Endodermal cell (in vitro differentiated cells): ENCODE results near the gene CLIP4. TPM values are rescaled to one million over a fixed set of nuclear protein-coding genes. Genes with fewer than 3 reads are reported as not detected.

ENCODE experiments used
- DNase-seq: peaks from one replicate; pipeline ENCODE4 v3.0.0-alpha.2; 2017
- H3K27ac ChIP-seq: 2 replicates; pipeline ENCODE4 v1.5.1; 2013; ENCODE audit warnings: mild to moderate bottlenecking, low read depth, low read length, moderate library complexity
- H3K27me3 ChIP-seq: 2 replicates; pipeline ENCODE4 v1.6.1; 2013; ENCODE audit warnings: mild to moderate bottlenecking, low read length, moderate library complexity; ENCODE audit not compliant: insufficient read depth, control insufficient read depth, poor library complexity, severe bottlenecking
- H3K36me3 ChIP-seq: 2 replicates; pipeline ENCODE4 v1.7.0; 2013; ENCODE audit warnings: mild to moderate bottlenecking, low read length, moderate library complexity; ENCODE audit not compliant: control insufficient read depth, insufficient read depth
- H3K4me1 ChIP-seq: one replicate; pipeline ENCODE4 v1.7.0; 2013; ENCODE audit warnings: low read length; ENCODE audit not compliant: control insufficient read depth, insufficient read depth
- H3K4me3 ChIP-seq: 2 replicates; pipeline ENCODE4 v1.5.1; 2013; ENCODE audit warnings: mild to moderate bottlenecking, low read length, moderate library complexity
- H3K9ac ChIP-seq: 2 replicates; pipeline ENCODE4 v1.6.1; 2013; ENCODE audit warnings: mild to moderate bottlenecking, low read length, moderate library complexity; ENCODE audit not compliant: poor library complexity, severe bottlenecking; ENCODE audit errors: extremely low read depth
- H3K9me3 ChIP-seq: 2 replicates; pipeline ENCODE4 v1.6.1; 2013; ENCODE audit warnings: mild to moderate bottlenecking, low read length, moderate library complexity; ENCODE audit not compliant: control insufficient read depth
- H3K27ac Mint-ChIP-seq: 2 replicates; pipeline ENCODE4 v1.8.0; 2020; ENCODE audit warnings: mixed read lengths
- H3K27me3 Mint-ChIP-seq: 2 replicates; pipeline ENCODE4 v1.8.0; 2021; ENCODE audit warnings: mild to moderate bottlenecking, mixed read lengths; ENCODE audit not compliant: insufficient read depth
- H3K36me3 Mint-ChIP-seq: 2 replicates; pipeline ENCODE4 v1.8.0; 2020; ENCODE audit warnings: low read depth, mixed read lengths
- H3K4me1 Mint-ChIP-seq: 2 replicates; pipeline ENCODE4 v1.8.0; 2020; ENCODE audit warnings: mixed read lengths
- H3K4me3 Mint-ChIP-seq: 2 replicates; pipeline ENCODE4 v1.8.0; 2020; ENCODE audit warnings: mild to moderate bottlenecking, moderate library complexity, mixed read lengths
- H3K9me3 Mint-ChIP-seq: 2 replicates; pipeline ENCODE4 v1.8.0; 2020; ENCODE audit warnings: mild to moderate bottlenecking, mixed read lengths
- CTCF ChIP-seq: fragments of 200-600 bp; sonication (generic); conservative IDR thresholded peaks from 2 replicates; pipeline ENCODE4 v1.5.0; 2021; ENCODE audit warnings: antibody characterized with exemption, mild to moderate bottlenecking
- WGBS, 2 experiments: methylation state at CpG; one replicate each; pipeline versions ENCODE4 v1.1.5 to v1.1.7; 2013; ENCODE audit warnings: missing lambda C conversion rate in 2 of 2, mixed read lengths in 1 of 2; ENCODE audit not compliant: insufficient coverage in 1 of 2, insufficient read length in 1 of 2; 5-methylcytosine and 5-hydroxymethylcytosine counted together
- total RNA-seq, 2 donors: library from RNA; stranded (reverse); fragmentation: NEBNext Ultra II Directional in 1 of 2; extraction: Animal tissue kit (Norgen Biotek cat#: 25700) in 1 of 2; gene quantifications; 2 replicates in 1 of 2; 3 replicates in 1 of 2; pipeline ENCODE4 v1.2.1, GENCODE V29; 2021

The CLIP4 gene
- total RNA-seq, 2 donors from 2014 or later, result 8.0 to 10.9 TPM

- H3K9ac ChIP-seq, result no peak overlapping the region
- no peak overlapping the region for H3K27ac ChIP-seq
- H3K27me3 ChIP-seq, result no peaks in the 10 kb centered on the region
- H3K9me3 ChIP-seq, result no peaks in the 10 kb centered on the region
- no peak for DNase-seq
- H3K4me1 ChIP-seq, result no peaks in the 10 kb centered on the region
- no peaks in the 10 kb centered on the region for H3K36me3 Mint-ChIP-seq
- H3K4me3 Mint-ChIP-seq, result no peak overlapping the region
- 89 to 94% methylated on average over 12 to 17 of the region's 17 CpGs for WGBS, 2 experiments
- H3K4me3 ChIP-seq, result no peak overlapping the region
- H3K4me1 Mint-ChIP-seq, result peaks cover 11% of the 10 kb centered on the region
- H3K27me3 Mint-ChIP-seq, result peaks cover 18% of the 10 kb centered on the region
- H3K36me3 ChIP-seq, result no peaks in the 10 kb centered on the region
- H3K9me3 Mint-ChIP-seq, result no peaks in the 10 kb centered on the region
- TF ChIP-seq CTCF, result no peak
- H3K27ac Mint-ChIP-seq, result no peak overlapping the region
These were observed 109.7 kb downstream of the CLIP4 start for GRCh38 chr2:29224693-29225551.

GRCh38 chr2:29225814-29226213 lies 110.6 kb downstream of the CLIP4 start:
- 70 to 76% methylated on average over 7 to 8 of the region's 8 CpGs for WGBS, 2 experiments
- Mint-ChIP-seq H3K27me3 (peaks cover 13% of the 10 kb centered on the region), H3K27ac (no peak overlapping the region), H3K36me3 (no peaks in the 10 kb centered on the region), H3K9me3 (no peaks in the 10 kb centered on the region), H3K4me1 (peaks cover 4% of the 10 kb centered on the region), H3K4me3 (no peak overlapping the region)
- H3K27ac ChIP-seq, result no peak overlapping the region
- H3K36me3 ChIP-seq, result no peaks in the 10 kb centered on the region
- H3K27me3 ChIP-seq, result no peaks in the 10 kb centered on the region
- no peak overlapping the region for H3K9ac ChIP-seq
- no peaks in the 10 kb centered on the region for H3K4me1 ChIP-seq
- H3K9me3 ChIP-seq, result no peaks in the 10 kb centered on the region
- peak; percentile 55 for TF ChIP-seq CTCF
- no peak for DNase-seq
- no peak overlapping the region for H3K4me3 ChIP-seq

GRCh38 chr2:29226375-29226774 lies 111.2 kb downstream of the CLIP4 start:
- Histone ChIP-seq H3K9me3 (no peaks in the 10 kb centered on the region), H3K27ac (no peak overlapping the region), H3K4me1 (no peaks in the 10 kb centered on the region), H3K36me3 (no peaks in the 10 kb centered on the region), H3K9ac (no peak overlapping the region), H3K4me3 (no peak overlapping the region), H3K27me3 (no peaks in the 10 kb centered on the region)
- Mint-ChIP-seq H3K27ac (no peak overlapping the region), H3K4me1 (no peaks in the 10 kb centered on the region), H3K4me3 (no peak overlapping the region), H3K9me3 (no peaks in the 10 kb centered on the region), H3K36me3 (no peaks in the 10 kb centered on the region), H3K27me3 (peaks cover 13% of the 10 kb centered on the region)
- no peak for TF ChIP-seq CTCF
- 87 to 100% methylated on average over 1 to 3 of the region's 3 CpGs for WGBS, 2 experiments
- no peak for DNase-seq
